H1 (cell line): Measurements from ENCODE around the gene RXRA. TPM values are rescaled to one million over a fixed set of nuclear protein-coding genes. Genes with fewer than 3 reads are reported as not detected.

Source experiments
- BACH1 ChIP-seq: IDR thresholded peaks from 2 replicates; pipeline ENCODE4 v1.6.1; 2012; ENCODE audit warnings: low read length, improper control_type of control experiment
- CBX8 ChIP-seq: fragments of 300-800, 300-1000 bp; sonication (generic); IDR thresholded peaks from 2 replicates; pipeline ENCODE4 v1.7.1; 2016; ENCODE audit warnings: low read depth, low read length, borderline replicate concordance
- CREB1 ChIP-seq: IDR thresholded peaks from 2 replicates; pipeline ENCODE4 v1.6.1; 2012; ENCODE audit warnings: inconsistent platforms
- EGR1 ChIP-seq: IDR thresholded peaks from 2 replicates; pipeline ENCODE4 v1.6.1; 2011; ENCODE audit warnings: low read depth, low read length, borderline replicate concordance
- EP300 ChIP-seq, 2 experiments: IDR thresholded peaks; 1 replicate in 1 of 2; 2 replicates in 1 of 2; pipeline ENCODE4 v1.6.1; 2011 to 2012; ENCODE audit warnings: low read depth in 2 of 2, low read length in 2 of 2, mild to moderate bottlenecking in 2 of 2, borderline replicate concordance in 1 of 2, inconsistent platforms in 1 of 2, moderate library complexity in 1 of 2
- EZH2 ChIP-seq: fragments of 200-600 bp; sonication (generic); IDR thresholded peaks from 2 replicates; pipeline ENCODE4 v1.7.1; 2012; ENCODE audit warnings: low read depth, mild to moderate bottlenecking, moderate library complexity, low read length, inconsistent platforms; ENCODE audit not compliant: severe bottlenecking
- GABPA ChIP-seq: IDR thresholded peaks from 2 replicates; pipeline ENCODE4 v1.6.1; 2011; ENCODE audit warnings: mild to moderate bottlenecking, low read length, moderate library complexity, borderline replicate concordance; ENCODE audit not compliant: insufficient read depth
- MAFK ChIP-seq: IDR thresholded peaks from 2 replicates; pipeline ENCODE4 v1.6.1; 2012; ENCODE audit warnings: low read depth, mild to moderate bottlenecking, improper control_type of control experiment, low read length
- NANOG ChIP-seq: IDR thresholded peaks from 2 replicates; pipeline ENCODE4 v1.6.1; 2011; ENCODE audit warnings: low read length, low read depth, mild to moderate bottlenecking, inconsistent platforms; ENCODE audit not compliant: insufficient read depth, poor library complexity, severe bottlenecking
- TBP ChIP-seq: IDR thresholded peaks from 2 replicates; pipeline ENCODE4 v1.6.1; 2011; ENCODE audit warnings: low read depth, low read length, improper control_type of control experiment
- polyA plus RNA-seq, 7 experiments: library from polyadenylated mRNA; depleted of rRNA in 3 of 7; stranded (reverse) in 5 of 7; unstranded in 2 of 7; fragments of >200 nt in 5 of 7; fragments of 200-250 nt in 2 of 7; gene quantifications; 1 replicate in 5 of 7; 2 replicates in 1 of 7; 4 replicates in 1 of 7; pipeline versions ENCODE4 v1.2.1 to v1.2.3, GENCODE V29; 2011 to 2013; ENCODE audit warnings: missing spikeins in 2 of 7, mixed read lengths in 2 of 7
- total RNA-seq: library from RNA; stranded (reverse); fragmentation: NEBNext Ultra II Directional; extraction: Animal tissue kit (Norgen Biotek cat#: 25700); gene quantifications from 2 replicates; pipeline ENCODE4 v1.2.1, GENCODE V29; 2021
- TF ChIP-seq, protein P1 (sequence below): fragments of 300-600 bp; sonication (generic); IDR thresholded peaks from 2 replicates; pipeline ENCODE4 v1.7.1; 2012; ENCODE audit warnings: low read length, moderate library complexity, mild to moderate bottlenecking, inconsistent platforms; ENCODE audit not compliant: insufficient replicate concordance

The RXRA gene
- total and polyA plus RNA-seq, 2 of the 8 experiments (the other 6 are each of a cell fraction or from before 2014, with no cell fraction given), result 9.8 to 29.4 TPM

DNA sequence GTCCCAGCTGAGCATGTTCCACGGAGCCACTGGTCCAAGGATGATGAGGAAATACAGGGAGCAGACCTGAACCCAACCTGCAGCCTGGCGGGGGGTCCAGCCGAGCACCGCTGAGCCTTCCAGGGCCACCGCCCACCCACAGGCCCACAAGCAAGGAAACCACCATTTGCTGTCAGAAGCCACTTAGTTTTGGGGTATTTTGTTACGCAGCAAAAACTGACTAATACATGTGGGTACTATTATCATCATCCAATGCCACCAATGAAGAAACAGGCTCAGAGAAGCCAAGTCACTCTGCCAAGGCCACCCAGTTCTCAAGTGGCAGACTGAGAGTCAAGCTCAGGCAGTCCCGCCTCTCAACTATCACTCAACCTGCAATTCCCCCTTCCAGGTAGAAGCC is 48.0 kb upstream of the RXRA start (continued):
- TF ChIP-seq GABPA, result no peak
- no peak for TF ChIP-seq MAFK
- TF ChIP-seq EGR1, result no peak
- no peak for TF ChIP-seq TBP
- no peak for TF ChIP-seq EP300 (IDR thresholded peaks at IDR 0.05; ENCODE audit: borderline replicate concordance in 1 of 2, low read depth in 2 of 2, low read length in 2 of 2)
- no peak for TF ChIP-seq BACH1
- TF ChIP-seq CBX8, result no peak
- TF ChIP-seq NANOG, result no peak
- TF ChIP-seq, protein P1, sequence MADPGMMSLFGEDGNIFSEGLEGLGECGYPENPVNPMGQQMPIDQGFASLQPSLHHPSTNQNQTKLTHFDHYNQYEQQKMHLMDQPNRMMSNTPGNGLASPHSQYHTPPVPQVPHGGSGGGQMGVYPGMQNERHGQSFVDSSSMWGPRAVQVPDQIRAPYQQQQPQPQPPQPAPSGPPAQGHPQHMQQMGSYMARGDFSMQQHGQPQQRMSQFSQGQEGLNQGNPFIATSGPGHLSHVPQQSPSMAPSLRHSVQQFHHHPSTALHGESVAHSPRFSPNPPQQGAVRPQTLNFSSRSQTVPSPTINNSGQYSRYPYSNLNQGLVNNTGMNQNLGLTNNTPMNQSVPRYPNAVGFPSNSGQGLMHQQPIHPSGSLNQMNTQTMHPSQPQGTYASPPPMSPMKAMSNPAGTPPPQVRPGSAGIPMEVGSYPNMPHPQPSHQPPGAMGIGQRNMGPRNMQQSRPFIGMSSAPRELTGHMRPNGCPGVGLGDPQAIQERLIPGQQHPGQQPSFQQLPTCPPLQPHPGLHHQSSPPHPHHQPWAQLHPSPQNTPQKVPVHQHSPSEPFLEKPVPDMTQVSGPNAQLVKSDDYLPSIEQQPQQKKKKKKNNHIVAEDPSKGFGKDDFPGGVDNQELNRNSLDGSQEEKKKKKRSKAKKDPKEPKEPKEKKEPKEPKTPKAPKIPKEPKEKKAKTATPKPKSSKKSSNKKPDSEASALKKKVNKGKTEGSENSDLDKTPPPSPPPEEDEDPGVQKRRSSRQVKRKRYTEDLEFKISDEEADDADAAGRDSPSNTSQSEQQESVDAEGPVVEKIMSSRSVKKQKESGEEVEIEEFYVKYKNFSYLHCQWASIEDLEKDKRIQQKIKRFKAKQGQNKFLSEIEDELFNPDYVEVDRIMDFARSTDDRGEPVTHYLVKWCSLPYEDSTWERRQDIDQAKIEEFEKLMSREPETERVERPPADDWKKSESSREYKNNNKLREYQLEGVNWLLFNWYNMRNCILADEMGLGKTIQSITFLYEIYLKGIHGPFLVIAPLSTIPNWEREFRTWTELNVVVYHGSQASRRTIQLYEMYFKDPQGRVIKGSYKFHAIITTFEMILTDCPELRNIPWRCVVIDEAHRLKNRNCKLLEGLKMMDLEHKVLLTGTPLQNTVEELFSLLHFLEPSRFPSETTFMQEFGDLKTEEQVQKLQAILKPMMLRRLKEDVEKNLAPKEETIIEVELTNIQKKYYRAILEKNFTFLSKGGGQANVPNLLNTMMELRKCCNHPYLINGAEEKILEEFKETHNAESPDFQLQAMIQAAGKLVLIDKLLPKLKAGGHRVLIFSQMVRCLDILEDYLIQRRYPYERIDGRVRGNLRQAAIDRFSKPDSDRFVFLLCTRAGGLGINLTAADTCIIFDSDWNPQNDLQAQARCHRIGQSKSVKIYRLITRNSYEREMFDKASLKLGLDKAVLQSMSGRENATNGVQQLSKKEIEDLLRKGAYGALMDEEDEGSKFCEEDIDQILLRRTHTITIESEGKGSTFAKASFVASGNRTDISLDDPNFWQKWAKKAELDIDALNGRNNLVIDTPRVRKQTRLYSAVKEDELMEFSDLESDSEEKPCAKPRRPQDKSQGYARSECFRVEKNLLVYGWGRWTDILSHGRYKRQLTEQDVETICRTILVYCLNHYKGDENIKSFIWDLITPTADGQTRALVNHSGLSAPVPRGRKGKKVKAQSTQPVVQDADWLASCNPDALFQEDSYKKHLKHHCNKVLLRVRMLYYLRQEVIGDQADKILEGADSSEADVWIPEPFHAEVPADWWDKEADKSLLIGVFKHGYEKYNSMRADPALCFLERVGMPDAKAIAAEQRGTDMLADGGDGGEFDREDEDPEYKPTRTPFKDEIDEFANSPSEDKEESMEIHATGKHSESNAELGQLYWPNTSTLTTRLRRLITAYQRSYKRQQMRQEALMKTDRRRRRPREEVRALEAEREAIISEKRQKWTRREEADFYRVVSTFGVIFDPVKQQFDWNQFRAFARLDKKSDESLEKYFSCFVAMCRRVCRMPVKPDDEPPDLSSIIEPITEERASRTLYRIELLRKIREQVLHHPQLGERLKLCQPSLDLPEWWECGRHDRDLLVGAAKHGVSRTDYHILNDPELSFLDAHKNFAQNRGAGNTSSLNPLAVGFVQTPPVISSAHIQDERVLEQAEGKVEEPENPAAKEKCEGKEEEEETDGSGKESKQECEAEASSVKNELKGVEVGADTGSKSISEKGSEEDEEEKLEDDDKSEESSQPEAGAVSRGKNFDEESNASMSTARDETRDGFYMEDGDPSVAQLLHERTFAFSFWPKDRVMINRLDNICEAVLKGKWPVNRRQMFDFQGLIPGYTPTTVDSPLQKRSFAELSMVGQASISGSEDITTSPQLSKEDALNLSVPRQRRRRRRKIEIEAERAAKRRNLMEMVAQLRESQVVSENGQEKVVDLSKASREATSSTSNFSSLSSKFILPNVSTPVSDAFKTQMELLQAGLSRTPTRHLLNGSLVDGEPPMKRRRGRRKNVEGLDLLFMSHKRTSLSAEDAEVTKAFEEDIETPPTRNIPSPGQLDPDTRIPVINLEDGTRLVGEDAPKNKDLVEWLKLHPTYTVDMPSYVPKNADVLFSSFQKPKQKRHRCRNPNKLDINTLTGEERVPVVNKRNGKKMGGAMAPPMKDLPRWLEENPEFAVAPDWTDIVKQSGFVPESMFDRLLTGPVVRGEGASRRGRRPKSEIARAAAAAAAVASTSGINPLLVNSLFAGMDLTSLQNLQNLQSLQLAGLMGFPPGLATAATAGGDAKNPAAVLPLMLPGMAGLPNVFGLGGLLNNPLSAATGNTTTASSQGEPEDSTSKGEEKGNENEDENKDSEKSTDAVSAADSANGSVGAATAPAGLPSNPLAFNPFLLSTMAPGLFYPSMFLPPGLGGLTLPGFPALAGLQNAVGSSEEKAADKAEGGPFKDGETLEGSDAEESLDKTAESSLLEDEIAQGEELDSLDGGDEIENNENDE, result no peak
- TF ChIP-seq EZH2, result no peak
- no peak for TF ChIP-seq CREB1
